Adrenal gland (tissue), 12 donors: ENCODE data around the gene MYZAP. TPM values are rescaled to one million over a fixed set of nuclear protein-coding genes. Genes with fewer than 3 reads are reported as not detected.

Source experiments
- DNase-seq, 7 donors: peaks; one replicate each; pipeline ENCODE4 v3.0.0-alpha.2; 2019 to 2020
- H3K27ac ChIP-seq, 5 donors: fragments of 200-600 bp; sonication (generic) in 4 of 5; 1 replicate in 3 of 5; 2 replicates in 2 of 5; pipeline versions ENCODE4 v1.5.1 to v1.8.0; 2016 to 2020; ENCODE audit warnings: mild to moderate bottlenecking in 1 of 5
- H3K27me3 ChIP-seq: fragments of 200-600 bp; 2 replicates; pipeline ENCODE4 v1.8.0; 2021
- H3K36me3 ChIP-seq, 2 donors: fragments of 200-600 bp; replicated peaks in 1 of 2; 1 replicate in 1 of 2; 2 replicates in 1 of 2; pipeline versions ENCODE4 v1.5.1 to v1.8.0; 2018 to 2022
- H3K4me1 ChIP-seq, 2 donors: fragments of 200-600 bp; replicated peaks in 1 of 2; 1 replicate in 1 of 2; 2 replicates in 1 of 2; pipeline versions ENCODE4 v1.5.1 to v1.8.0; 2018 to 2021
- H3K4me3 ChIP-seq, 4 donors: fragments of 200-600 bp; sonication (generic) in 3 of 4; one replicate each; pipeline ENCODE4 v1.5.1; 2016 to 2018
- H3K9me3 ChIP-seq, 3 donors: fragments of 200-600 bp; sonication (generic) in 1 of 3; replicated peaks in 1 of 3; 1 replicate in 2 of 3; 2 replicates in 1 of 3; pipeline versions ENCODE4 v1.5.1 to v1.8.0; 2016 to 2021
- CTCF ChIP-seq, 6 experiments: fragments of 450-650 bp in 4 of 6; fragments of 200-600 bp in 2 of 6; sonication (generic) in 1 of 6; IDR thresholded peaks; 1 replicate in 5 of 6; 2 replicates in 1 of 6; pipeline versions ENCODE4 v1.5.1 to v1.8.0; 2016 to 2021; ENCODE audit warnings: antibody characterized with exemption in 6 of 6, mild to moderate bottlenecking in 2 of 6, moderate library complexity in 1 of 6
- POLR2A ChIP-seq, 2 donors: fragments of 450-650 bp; IDR thresholded peaks; one replicate each; pipeline ENCODE4 v1.6.1; 2017; ENCODE audit warnings: antibody characterized with exemption in 2 of 2, mild to moderate bottlenecking in 2 of 2, moderate library complexity in 1 of 2
- WGBS, 4 donors: extraction: QIAGEN DNeasy Blood & Tissue Kit in 2 of 4; methylation state at CpG; one replicate each; pipeline versions ENCODE4 v1.1.5 to v1.1.7; 2013 to 2017; 5-methylcytosine and 5-hydroxymethylcytosine counted together
- intact Hi-C, 2 donors: fragments of 100-400 bp; cut with DNase I; formaldehyde crosslinking; loops; one replicate each; pipeline versions ENCODE4 v1.14.1 to v1.15.0; 2022 to 2023
- polyA plus RNA-seq, 3 donors: library from polyadenylated mRNA; stranded (reverse); fragments of 200-250 nt in 2 of 3; fragments of 350-450 nt in 1 of 3; fragmentation: Illumina TruSeq in 1 of 3; extraction: RNeasy Lipid Tissue Mini Kit (QIAGEN cat#74804) in 1 of 3; gene quantifications; one replicate each; pipeline ENCODE4 v1.2.3, GENCODE V29; 2013 to 2014
- total RNA-seq, 9 donors: library from RNA; depleted of rRNA in 4 of 9; stranded (reverse); fragments of >200 nt in 4 of 9; fragments of 120-200 nt in 1 of 9; fragmentation: NEBNext Ultra II Directional in 1 of 9; extraction: Animal tissue kit (Norgen Biotek cat#: 25700) in 1 of 9; gene quantifications; one replicate each; pipeline versions ENCODE4 v1.1.0 to v1.2.4, GENCODE V29; 2013 to 2023
- donor health status: healthy with polysubstance abuse.
- donor health status: Bipolar disorder and iron deficiency.
- donor health status: DM: yes; HTN: yes; CAD: no.
- donor health status: DM: no; HTN: no; CAD: no.
- donor health status: DM: no; HTN: no; CAD: no.
- donor health status: DM: yes; HTN: yes; CAD: no.

The MYZAP gene
- total and polyA plus RNA-seq, 12 donors, result 21.4 to 176 (median 70.6) TPM

DNA sequence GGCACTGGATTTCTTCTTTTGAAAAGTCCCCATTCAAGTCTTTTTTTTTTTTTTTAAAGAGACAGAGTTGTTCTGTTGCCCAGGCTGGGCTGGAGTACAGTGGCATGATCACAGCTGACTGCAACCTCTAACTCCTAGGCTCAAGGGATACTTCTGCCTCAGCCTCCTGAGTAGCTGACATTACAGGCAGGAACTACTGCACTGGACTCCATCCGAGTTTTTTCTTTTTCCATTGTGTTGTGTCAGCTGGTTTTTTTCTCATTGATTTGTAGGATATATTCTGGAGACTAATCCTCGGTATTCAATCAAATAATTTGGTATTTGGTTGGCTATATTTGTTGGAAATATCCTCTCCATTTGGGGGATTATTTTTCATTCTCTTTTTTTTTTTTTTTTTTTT lies 126.6 kb downstream of the MYZAP start:
- intact Hi-C loops, result no loop called here
- no peak for DNase-seq
- H3K4me3 ChIP-seq, result no peak overlapping the region
- no peak for TF ChIP-seq POLR2A (IDR thresholded peaks at IDR 0.05)
- TF ChIP-seq CTCF (IDR thresholded peaks at IDR 0.05), result no peak
- no peak overlapping the region for H3K27ac ChIP-seq
- WGBS, 4 donors, result 81 to 93% (median 89%) methylated on average over 2 of the region's 2 CpGs
- no peaks in the 10 kb centered on the region for H3K27me3 ChIP-seq
- no peaks in the 10 kb centered on the region for H3K9me3 ChIP-seq
- peaks cover 0 to 19% of the 10 kb centered on the region in 2 donors for H3K36me3 ChIP-seq
- no peaks in the 10 kb centered on the region for H3K4me1 ChIP-seq

GRCh38 chr15:57720867-57721266 lies 129.2 kb downstream of the MYZAP start:
- Histone ChIP-seq H3K4me3 (no peak overlapping the region), H3K9me3 (peaks cover 0 to 5% (median 0%) of the 10 kb centered on the region in 3 donors), H3K27me3 (no peaks in the 10 kb centered on the region), H3K36me3 (peaks cover 0 to under 1% of the 10 kb centered on the region in 2 donors), H3K27ac (no peak overlapping the region), H3K4me1 (no peaks in the 10 kb centered on the region)
- intact Hi-C loops, result no loop called here
- DNase-seq, result no peak
- TF ChIP-seq CTCF (IDR thresholded peaks at IDR 0.05) (no peak), POLR2A (IDR thresholded peaks at IDR 0.05) (no peak)
- 62 to 68% (median 63%) methylated on average over 3 of the region's 3 CpGs for WGBS, 4 donors

DNA sequence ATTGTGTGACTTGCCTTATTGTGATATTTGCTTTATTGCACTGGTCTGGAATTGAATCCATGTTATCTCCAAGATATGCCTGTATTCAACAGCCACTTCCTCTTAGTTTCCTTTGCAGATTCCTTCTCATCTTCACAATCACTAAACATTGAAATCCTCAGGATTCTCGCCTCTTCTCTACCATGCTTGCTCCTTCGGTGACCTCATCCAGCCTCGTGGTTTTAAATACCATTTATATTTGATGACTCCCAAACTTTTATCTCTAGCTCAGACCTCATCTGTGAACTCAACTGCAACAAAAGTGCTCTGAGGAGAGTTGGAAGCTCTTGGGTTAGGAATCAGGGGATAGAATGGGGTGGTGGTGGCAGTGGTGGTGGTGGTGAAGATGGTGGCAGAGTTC lies 134.7 kb downstream of the MYZAP start:
- H3K27ac ChIP-seq, result no peak overlapping the region
- intact Hi-C loops, result no loop called here
- DNase-seq, result no peak
- peaks cover 0 to 5% (median 0%) of the 10 kb centered on the region in 3 donors for H3K9me3 ChIP-seq
- 76 to 96% (median 92%) methylated on average over 3 of the region's 3 CpGs for WGBS, 4 donors
- H3K4me1 ChIP-seq, result no peaks in the 10 kb centered on the region
- H3K27me3 ChIP-seq, result no peaks in the 10 kb centered on the region
- no peaks in the 10 kb centered on the region for H3K36me3 ChIP-seq
- no peak overlapping the region for H3K4me3 ChIP-seq
- TF ChIP-seq CTCF (IDR thresholded peaks at IDR 0.05) (no peak), POLR2A (IDR thresholded peaks at IDR 0.05) (no peak)

- no peak for TF ChIP-seq POLR2A (IDR thresholded peaks at IDR 0.05)
- no peak for TF ChIP-seq CTCF (IDR thresholded peaks at IDR 0.05)
Measured at GRCh38 chr15:57727031-57727430, 135.3 kb downstream of the MYZAP start.

More at GRCh38 chr15:57727031-57727430, 135.3 kb downstream of the MYZAP start:
- H3K4me3 ChIP-seq, result no peak overlapping the region
- H3K36me3 ChIP-seq, result no peaks in the 10 kb centered on the region
- H3K9me3 ChIP-seq, result peaks cover 0 to 5% (median 0%) of the 10 kb centered on the region in 3 donors
- no peaks in the 10 kb centered on the region for H3K4me1 ChIP-seq
- H3K27me3 ChIP-seq, result no peaks in the 10 kb centered on the region
- no peak overlapping the region for H3K27ac ChIP-seq
- WGBS, 4 donors, result 93 to 96% (median 93%) methylated on average over 6 of the region's 6 CpGs
- no peak for DNase-seq
- intact Hi-C loops, result no loop called here
